HG03060 (cell line): ENCODE measurements around the gene SPAG17.
"Not testable (repeated sequence)": the region's sequence is repeated elsewhere in the genome, so short reads cannot be mapped to it uniquely, and the experiment has no call there.

Experiments used
- ATAC-seq: cut with Tn5 transposase; IDR thresholded peaks from one replicate; pipeline ENCODE4 v1.9.1; 2021; ENCODE audit warnings: low read depth, moderate number of reproducible peaks; ENCODE audit not compliant: unreplicated experiment

Gene SPAG17

GRCh38 chr1:117922717-117923116 is 262.3 kb downstream of the SPAG17 start:
- not testable (repeated sequence) for ATAC-seq

DNA sequence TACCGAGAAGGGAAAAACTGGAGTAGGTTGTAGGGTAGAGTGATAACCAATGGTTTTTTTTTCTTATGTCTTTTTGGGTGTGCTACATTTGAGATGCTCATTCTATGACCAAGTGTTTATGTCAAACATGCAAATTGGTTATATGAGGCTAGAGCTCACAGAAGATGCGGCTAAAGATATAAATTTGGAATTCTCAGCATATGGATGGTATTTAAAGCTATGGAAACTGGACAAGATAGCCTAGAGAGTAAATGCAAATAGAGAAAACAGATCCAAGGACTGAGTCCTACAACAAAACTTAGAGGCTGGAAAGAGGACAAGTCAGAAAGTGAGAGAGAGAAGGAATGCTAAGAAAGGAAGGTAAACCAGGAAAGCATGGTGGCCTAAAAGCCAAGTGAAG is 263.0 kb downstream of the SPAG17 start:
- ATAC-seq: no peak

- no peak for ATAC-seq
Observed at GRCh38 chr1:117919376-117919775, 265.7 kb downstream of the SPAG17 start.

GRCh38 chr1:117911051-117911450 is 274.0 kb downstream of the SPAG17 start:
- ATAC-seq: no peak

- no peak for ATAC-seq
Observed at GRCh38 chr1:117905019-117905418, 280.0 kb downstream of the SPAG17 start.

DNA sequence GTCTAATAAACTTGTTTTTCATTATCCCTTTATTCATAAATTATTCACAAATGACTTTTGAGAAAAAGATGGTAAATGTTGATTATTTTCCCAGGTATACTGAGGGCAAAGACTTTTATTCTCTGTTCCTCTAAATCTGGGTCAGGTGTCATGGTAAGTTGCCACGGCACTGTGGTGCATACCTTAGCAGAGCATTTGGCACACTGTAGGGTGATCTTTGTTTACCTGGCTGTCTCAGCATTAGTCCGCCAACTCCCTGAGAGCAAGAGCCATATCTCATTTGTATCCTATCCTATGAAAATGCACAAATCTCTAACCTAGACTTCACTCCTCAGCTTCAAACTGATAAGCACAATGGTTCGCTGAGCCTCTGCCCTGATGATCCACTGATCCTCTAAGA is 280.5 kb downstream of the SPAG17 start:
- ATAC-seq: no peak
